ENCODE data around the gene NXN.
"Not testable (repeated sequence)": the region's sequence is repeated elsewhere in the genome, so short reads cannot be mapped to it uniquely, and the experiment has no call there.

- TF ChIP-seq CTCF, POLR2A (IDR thresholded peaks at IDR 0.05): not testable (repeated sequence)
Measured at GRCh38 chr17:995324-995723, 15.7 kb upstream of the NXN start.
